GM12878 (cell line): ENCODE results near the gene FAIM. TPM values are rescaled to one million over a fixed set of nuclear protein-coding genes. Genes with fewer than 3 reads are reported as not detected.

Experiments used
- ASH2L ChIP-seq: fragments of 300-600, 200-600 bp; sonication (generic); IDR thresholded peaks from 2 replicates; pipeline ENCODE4 v1.6.1; 2017; ENCODE audit warnings: low read depth, mild to moderate bottlenecking, borderline replicate concordance
- ATF7 ChIP-seq: fragments of 450-650 bp; IDR thresholded peaks from 2 replicates; pipeline ENCODE4 v1.6.1; 2016; ENCODE audit warnings: low read depth, mild to moderate bottlenecking
- BCL11A ChIP-seq: IDR thresholded peaks from 2 replicates; pipeline ENCODE4 v1.6.1; 2011; ENCODE audit warnings: low read depth, low read length
- BCLAF1 ChIP-seq: fragments of 450-650 bp; IDR thresholded peaks from 2 replicates; pipeline ENCODE4 v1.6.1; 2017; ENCODE audit warnings: antibody characterized with exemption, mild to moderate bottlenecking, moderate library complexity
- CHD4 ChIP-seq: fragments of 200-600 bp; sonication (generic); IDR thresholded peaks from 2 replicates; pipeline ENCODE4 v1.6.1; 2016; ENCODE audit warnings: mild to moderate bottlenecking
- CTCF ChIP-seq, 3 experiments: IDR thresholded peaks in 2 of 3; conservative IDR thresholded peaks in 1 of 3; 2 replicates each; pipeline ENCODE4 v1.5.1; 2011; ENCODE audit warnings: low read depth in 3 of 3, low read length in 3 of 3, mild to moderate bottlenecking in 3 of 3, control low read depth in 2 of 3, moderate library complexity in 2 of 3, inconsistent platforms in 1 of 3, mixed read lengths in 1 of 3; ENCODE audit not compliant: control insufficient read depth in 2 of 3, insufficient read depth in 1 of 3; ENCODE audit errors: extremely low read depth in 1 of 3
- DPF2 ChIP-seq: fragments of 450-650 bp; IDR thresholded peaks from 2 replicates; pipeline ENCODE4 v1.6.1; 2017; ENCODE audit warnings: mild to moderate bottlenecking
- HDAC2 ChIP-seq: fragments of 200-600 bp; sonication (generic); IDR thresholded peaks from 2 replicates; pipeline ENCODE4 v1.6.1; 2017
- LARP7 ChIP-seq: fragments of 450-650 bp; IDR thresholded peaks from 2 replicates; pipeline ENCODE4 v1.6.1; 2017; ENCODE audit warnings: mild to moderate bottlenecking
- MYB ChIP-seq: fragments of 150-350 bp; IDR thresholded peaks from 2 replicates; pipeline ENCODE4 v1.6.1; 2014; ENCODE audit warnings: mild to moderate bottlenecking, low read depth, low read length, borderline replicate concordance
- NFYA ChIP-seq: IDR thresholded peaks from 2 replicates; pipeline ENCODE4 v1.6.1; 2011; ENCODE audit warnings: low read depth, mild to moderate bottlenecking, low read length, improper control_type of control experiment, borderline replicate concordance
- POLR2AphosphoS5 ChIP-seq: IDR thresholded peaks from 2 replicates; pipeline ENCODE4 v1.6.1; 2011; ENCODE audit warnings: mild to moderate bottlenecking, low read length, inconsistent platforms
- POU2F2 ChIP-seq: IDR thresholded peaks from 3 replicates; pipeline ENCODE4 v1.6.1; 2011; ENCODE audit warnings: low read depth, mild to moderate bottlenecking, low read length, borderline replicate concordance
- SKIL ChIP-seq: fragments of 450-650 bp; IDR thresholded peaks from 2 replicates; pipeline ENCODE4 v1.6.1; 2017; ENCODE audit warnings: mild to moderate bottlenecking, low read depth, inconsistent platforms; ENCODE audit not compliant: poor library complexity, severe bottlenecking
- YBX1 ChIP-seq: fragments of 450-650 bp; IDR thresholded peaks from 2 replicates; pipeline ENCODE4 v1.6.1; 2016; ENCODE audit warnings: antibody characterized with exemption
- YY1 ChIP-seq: IDR thresholded peaks from 2 replicates; pipeline ENCODE4 v1.6.1; 2011; ENCODE audit warnings: low read depth, mild to moderate bottlenecking, low read length
- ZBTB40 ChIP-seq: fragments of 450-650 bp; IDR thresholded peaks from 2 replicates; pipeline ENCODE4 v1.6.1; 2016; ENCODE audit warnings: mild to moderate bottlenecking, moderate library complexity, borderline replicate concordance
- ZNF24 ChIP-seq: fragments of 450-650 bp; IDR thresholded peaks from 2 replicates; pipeline ENCODE4 v1.6.1; 2017; ENCODE audit warnings: antibody characterized with exemption, mild to moderate bottlenecking
- polyA plus RNA-seq, 11 experiments: library from polyadenylated mRNA; depleted of rRNA in 4 of 11; unstranded in 6 of 11; stranded (reverse) in 5 of 11; fragments of >200 nt; fragmentation: Nextera tagmentation in 4 of 11; fragmentation: Illumina TruSeq in 1 of 11; extraction: Ambion mirVana in 4 of 11; extraction: Trizol in 1 of 11; gene quantifications; 1 replicate in 1 of 11; 2 replicates in 10 of 11; pipeline versions ENCODE4 v1.2.1 to v1.2.3, GENCODE V29; 2011 to 2016; ENCODE audit warnings: inconsistent platforms in 2 of 11, missing spikeins in 2 of 11, low read depth in 1 of 11
- total RNA-seq, 4 experiments: library from RNA; depleted of rRNA in 3 of 4; stranded (reverse); fragments of >200 nt in 3 of 4; fragmentation: Illumina TruSeq in 1 of 4; extraction: Trizol in 1 of 4; gene quantifications; 2 replicates each; pipeline versions ENCODE4 v1.2.1 to v1.2.3, GENCODE V29; 2013 to 2021

FAIM gene
- total and polyA plus RNA-seq, 10 of the 15 experiments (the other 5 are each of a cell fraction or from before 2014, with no cell fraction given), result 9.3 to 34.0 (median 23.5) TPM

GRCh38 chr3:138608322-138609135 is at the start of gene FAIM (continued):
- TF ChIP-seq CTCF (IDR thresholded peaks at IDR 0.05 in 2 of 3, conservative IDR thresholded peaks at IDR 0.05 in 1 of 3; ENCODE audit: control insufficient read depth in 2 of 3, extremely low read depth in 1 of 3, insufficient read depth in 1 of 3, low read depth in 3 of 3, low read length in 3 of 3), result no peak
- TF ChIP-seq HDAC2, result no peak
- TF ChIP-seq LARP7, result peak; percentile 85
- TF ChIP-seq BCLAF1, result no peak
- no peak for TF ChIP-seq BCL11A
- no peak for TF ChIP-seq YBX1
- TF ChIP-seq SKIL, result no peak
- TF ChIP-seq DPF2, result peak; percentile 88
- TF ChIP-seq ZBTB40, result no peak
- peak; percentile 90 for TF ChIP-seq YY1
- no peak for TF ChIP-seq NFYA
- 0 out of 3 replicates have a peak, but pooled peaks have one; percentile 26 for TF ChIP-seq POU2F2
- TF ChIP-seq ZNF24, result 0 out of 2 replicates have a peak, but pooled peaks have one; percentile 21
- peak; percentile 49 for TF ChIP-seq POLR2AphosphoS5
- no peak for TF ChIP-seq ATF7
- 0 out of 2 replicates have a peak, but pooled peaks have one; percentile 32 for TF ChIP-seq ASH2L
- no peak for TF ChIP-seq CHD4
- no peak for TF ChIP-seq MYB
